ENCODE measurements around the gene ARHGAP42. TPM values are rescaled to one million over a fixed set of nuclear protein-coding genes. Genes with fewer than 3 reads are reported as not detected.
"Not testable (repeated sequence)": the region's sequence is repeated elsewhere in the genome, so short reads cannot be mapped to it uniquely, and the experiment has no call there.

ARHGAP42 gene
- total and polyA plus RNA-seq, 8 donors: 17.1 to 45.2 (median 36.2) TPM

DNA sequence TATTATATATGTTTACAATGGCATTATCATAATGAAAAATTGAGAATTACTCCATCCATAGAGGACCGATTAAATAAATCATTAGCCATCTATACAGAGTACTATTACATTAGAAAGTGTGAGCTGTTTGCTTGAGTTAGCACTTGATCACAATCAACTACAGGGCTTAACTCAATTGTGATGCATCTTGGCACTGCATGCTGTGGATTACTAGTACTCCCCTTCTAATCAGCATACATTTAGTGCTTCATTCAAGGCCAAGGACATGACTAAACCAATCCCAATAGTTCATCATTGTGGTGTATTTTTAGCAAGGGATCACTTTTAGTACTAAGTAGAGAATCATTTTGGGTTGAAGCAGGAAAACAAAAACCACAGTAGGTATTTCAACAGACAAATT, 23.5 kb upstream of the ARHGAP42 start:
- Histone ChIP-seq H3K4me3 (no peak overlapping the region), H3K27me3 (no peaks in the 10 kb centered on the region), H3K9me3 (no peaks in the 10 kb centered on the region), H3K36me3 (no peaks in the 10 kb centered on the region), H3K27ac (no peak overlapping the region), H3K4me1 (no peaks in the 10 kb centered on the region)
- DNase-seq: no peak
- intact Hi-C loops (cut with DNase I): no loop called here
- ATAC-seq: no peak
- TF ChIP-seq, protein P1, sequence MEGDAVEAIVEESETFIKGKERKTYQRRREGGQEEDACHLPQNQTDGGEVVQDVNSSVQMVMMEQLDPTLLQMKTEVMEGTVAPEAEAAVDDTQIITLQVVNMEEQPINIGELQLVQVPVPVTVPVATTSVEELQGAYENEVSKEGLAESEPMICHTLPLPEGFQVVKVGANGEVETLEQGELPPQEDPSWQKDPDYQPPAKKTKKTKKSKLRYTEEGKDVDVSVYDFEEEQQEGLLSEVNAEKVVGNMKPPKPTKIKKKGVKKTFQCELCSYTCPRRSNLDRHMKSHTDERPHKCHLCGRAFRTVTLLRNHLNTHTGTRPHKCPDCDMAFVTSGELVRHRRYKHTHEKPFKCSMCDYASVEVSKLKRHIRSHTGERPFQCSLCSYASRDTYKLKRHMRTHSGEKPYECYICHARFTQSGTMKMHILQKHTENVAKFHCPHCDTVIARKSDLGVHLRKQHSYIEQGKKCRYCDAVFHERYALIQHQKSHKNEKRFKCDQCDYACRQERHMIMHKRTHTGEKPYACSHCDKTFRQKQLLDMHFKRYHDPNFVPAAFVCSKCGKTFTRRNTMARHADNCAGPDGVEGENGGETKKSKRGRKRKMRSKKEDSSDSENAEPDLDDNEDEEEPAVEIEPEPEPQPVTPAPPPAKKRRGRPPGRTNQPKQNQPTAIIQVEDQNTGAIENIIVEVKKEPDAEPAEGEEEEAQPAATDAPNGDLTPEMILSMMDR (IDR thresholded peaks at IDR 0.05): no peak

DNA sequence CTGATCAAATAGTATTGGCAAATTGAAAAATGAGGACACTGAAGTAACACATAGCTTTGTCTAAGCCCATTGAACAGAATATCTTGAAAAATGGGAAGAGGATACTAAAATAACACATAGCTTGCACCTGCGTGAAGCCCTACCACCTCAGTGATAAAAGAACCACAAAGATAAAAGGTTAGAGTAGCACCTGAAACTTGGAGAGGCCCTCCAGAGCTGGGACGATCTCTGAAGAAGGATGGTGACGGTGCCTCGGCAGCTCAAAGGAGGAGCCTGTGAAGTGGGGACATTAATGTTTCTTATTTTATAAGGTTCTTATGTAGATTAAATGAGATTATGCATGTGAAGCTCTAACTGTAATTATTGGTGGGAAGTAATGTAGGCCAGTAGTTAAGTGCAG, 23.1 kb upstream of the ARHGAP42 start:
- no peaks in the 10 kb centered on the region for H3K4me1 ChIP-seq
- no peak for DNase-seq
- H3K27ac ChIP-seq: no peak overlapping the region
- no peaks in the 10 kb centered on the region for H3K9me3 ChIP-seq
- no peak overlapping the region for H3K4me3 ChIP-seq
- no peaks in the 10 kb centered on the region for H3K36me3 ChIP-seq
- intact Hi-C loops (cut with DNase I): no loop called here
- TF ChIP-seq, protein P1 (IDR thresholded peaks at IDR 0.05): no peak
- H3K27me3 ChIP-seq: no peaks in the 10 kb centered on the region
- no peak for ATAC-seq

DNA sequence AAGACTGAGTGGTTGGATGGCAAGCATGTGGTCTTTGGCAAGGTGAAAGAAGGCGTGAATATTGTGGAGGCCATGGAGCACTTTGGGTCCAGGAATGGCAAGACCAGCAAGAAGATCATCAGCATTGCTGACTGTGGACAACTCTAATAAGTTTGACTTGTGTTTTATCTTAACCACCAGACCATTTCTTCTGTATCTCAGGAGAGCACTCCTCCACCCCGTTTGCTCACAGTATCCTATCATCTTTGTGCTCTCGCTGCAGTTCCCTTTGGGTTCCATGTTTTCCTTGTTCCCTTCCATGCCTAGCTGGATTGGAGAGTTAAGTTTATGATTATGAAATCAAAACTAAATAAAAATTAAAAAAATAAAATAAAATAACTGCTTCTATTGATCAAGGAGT, 20.3 kb upstream of the ARHGAP42 start:
- H3K9me3 ChIP-seq; ATAC-seq; intact Hi-C loops (cut with DNase I); DNase-seq; H3K4me3 ChIP-seq; H3K27ac ChIP-seq; H3K4me1 ChIP-seq; H3K27me3 ChIP-seq; H3K36me3 ChIP-seq: not testable (repeated sequence)

DNA sequence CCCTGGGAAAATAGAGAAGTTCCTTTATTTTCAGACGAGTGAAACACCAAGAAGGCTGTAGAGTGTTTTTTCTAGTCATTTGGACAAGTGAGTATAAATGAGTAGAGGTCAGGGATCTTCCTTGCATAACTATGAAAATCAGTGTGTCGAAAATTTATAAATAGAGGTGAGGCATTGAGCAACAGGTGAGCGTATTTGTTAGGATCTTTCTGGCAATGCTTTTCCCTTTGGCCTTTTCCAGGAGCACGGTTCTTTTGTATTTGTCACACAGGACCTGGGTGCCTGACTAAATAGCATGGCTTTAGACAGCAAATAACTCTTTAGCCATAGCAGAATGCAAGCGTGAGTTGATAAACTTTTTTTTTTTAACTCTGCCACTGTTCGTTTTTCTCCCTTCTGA, 19.6 kb upstream of the ARHGAP42 start:
- DNase-seq (no peak), ATAC-seq (no peak)
- TF ChIP-seq, protein P1 (IDR thresholded peaks at IDR 0.05): no peak
- no peaks in the 10 kb centered on the region for H3K27me3 ChIP-seq
- H3K4me3 ChIP-seq: no peak overlapping the region
- H3K4me1 ChIP-seq: no peaks in the 10 kb centered on the region
- no peaks in the 10 kb centered on the region for H3K9me3 ChIP-seq
- no peak overlapping the region for H3K27ac ChIP-seq
- no peaks in the 10 kb centered on the region for H3K36me3 ChIP-seq
- intact Hi-C loops (cut with DNase I): no loop called here

DNA sequence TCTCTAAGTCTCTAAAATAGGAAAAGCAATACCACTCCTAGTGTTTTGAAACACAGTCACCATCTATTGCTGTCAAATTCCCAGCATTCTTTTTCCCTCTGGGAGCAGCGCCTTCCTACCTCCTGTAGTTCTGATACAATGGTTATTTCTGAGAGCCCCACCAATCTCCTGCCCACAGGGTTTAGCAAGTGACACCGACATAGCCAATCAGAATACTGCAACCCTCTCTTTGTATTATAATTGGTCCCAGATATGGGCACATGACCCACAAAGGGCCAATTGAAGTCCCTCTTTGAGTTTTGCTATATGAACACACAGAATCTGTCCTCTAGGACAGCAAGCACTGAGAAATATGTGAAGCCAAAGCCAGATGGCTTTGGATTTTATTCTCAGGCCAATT, 16.9 kb upstream of the ARHGAP42 start:
- TF ChIP-seq, protein P1 (IDR thresholded peaks at IDR 0.05): no peak
- Histone ChIP-seq H3K36me3 (no peaks in the 10 kb centered on the region), H3K9me3 (no peaks in the 10 kb centered on the region), H3K27ac (no peak overlapping the region), H3K4me1 (no peaks in the 10 kb centered on the region), H3K27me3 (no peaks in the 10 kb centered on the region), H3K4me3 (no peak overlapping the region)
- intact Hi-C loops (cut with DNase I): no loop called here
- ATAC-seq (no peak), DNase-seq (no peak)

DNA sequence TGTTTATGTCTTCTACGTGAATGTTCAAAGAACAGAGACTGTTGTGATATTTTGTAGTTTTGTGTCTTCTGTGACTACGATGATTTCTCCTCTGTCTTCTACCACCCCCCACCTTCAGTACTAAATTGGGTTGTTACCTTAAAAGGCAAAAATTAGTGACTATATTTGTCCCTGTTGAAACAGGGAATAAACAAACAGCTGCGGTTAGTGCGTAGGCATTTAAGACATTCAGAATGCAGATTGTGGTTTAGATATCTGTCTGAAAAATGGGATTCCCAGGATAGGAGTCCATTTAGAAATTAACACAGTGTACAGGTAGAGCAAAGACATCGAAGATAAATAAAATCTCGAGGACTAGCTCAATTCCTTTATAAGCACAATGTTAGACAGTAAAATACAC, 15.6 kb upstream of the ARHGAP42 start:
- Histone ChIP-seq H3K4me3 (no peak overlapping the region), H3K36me3 (no peaks in the 10 kb centered on the region), H3K27me3 (no peaks in the 10 kb centered on the region), H3K27ac (no peak overlapping the region), H3K9me3 (no peaks in the 10 kb centered on the region), H3K4me1 (no peaks in the 10 kb centered on the region)
- intact Hi-C loops (cut with DNase I): no loop called here
- no peak for DNase-seq
- ATAC-seq: no peak
- TF ChIP-seq, protein P1 (IDR thresholded peaks at IDR 0.05): no peak

Data from left lung (tissue), 10 donors.